SHP77 (cell line): Measurements from ENCODE around the gene MPC2.
"Not testable (repeated sequence)": the region's sequence is repeated elsewhere in the genome, so short reads cannot be mapped to it uniquely, and the experiment has no call there.

ENCODE experiments used
- DNase-seq, 2 experiments: peaks; one replicate each; lab custom pipeline; 2025; lab: John Stamatoyannopoulos, UW

Gene MPC2

GRCh38 chr1:167904652-167905130 is 32.2 kb downstream of the MPC2 start:
- DNase-seq: peak in 1 of 2 experiments; percentile 16

GRCh38 chr1:167900907-167901306 is 36.0 kb downstream of the MPC2 start:
- no peak for DNase-seq

- no peak for DNase-seq
These were observed 37.6 kb downstream of the MPC2 start for GRCh38 chr1:167899253-167899681.

GRCh38 chr1:167898578-167899222 is 38.2 kb downstream of the MPC2 start:
- DNase-seq: no peak

GRCh38 chr1:167893798-167894197 is 43.1 kb downstream of the MPC2 start:
- no peak for DNase-seq

GRCh38 chr1:167890400-167890799 is 46.5 kb downstream of the MPC2 start:
- DNase-seq: no peak

- DNase-seq: not testable (repeated sequence)
These were observed 49.7 kb downstream of the MPC2 start for GRCh38 chr1:167887187-167887586.

GRCh38 chr1:167882376-167882775 is 54.5 kb downstream of the MPC2 start:
- DNase-seq: no peak

GRCh38 chr1:167881786-167882185 is 55.1 kb downstream of the MPC2 start:
- DNase-seq: no peak

- DNase-seq: no peak
These were observed 55.8 kb downstream of the MPC2 start for GRCh38 chr1:167881069-167881468.

- DNase-seq: no peak
These were observed 56.3 kb downstream of the MPC2 start for GRCh38 chr1:167880580-167881021.

- no peak for DNase-seq
These were observed 57.4 kb downstream of the MPC2 start for GRCh38 chr1:167879508-167879907.

- DNase-seq: no peak
These were observed 58.3 kb downstream of the MPC2 start for GRCh38 chr1:167878372-167879160.

- no peak for DNase-seq
These were observed 60.2 kb downstream of the MPC2 start for GRCh38 chr1:167876597-167877175.

GRCh38 chr1:167871331-167871730 is 65.5 kb downstream of the MPC2 start:
- DNase-seq: no peak

- DNase-seq: not testable (repeated sequence)
These were observed 67.5 kb downstream of the MPC2 start for GRCh38 chr1:167869157-167870001.

- DNase-seq: not testable (repeated sequence)
These were observed 70.0 kb downstream of the MPC2 start for GRCh38 chr1:167866739-167867414.
